A549 (cell line): ENCODE results near the gene PSD2. TPM values are rescaled to one million over a fixed set of nuclear protein-coding genes. Genes with fewer than 3 reads are reported as not detected.

ENCODE experiments used
- ATAC-seq, 2 experiments: fragments of 200-7000 bp in 1 of 2; fragments of >200 bp in 1 of 2; cut with Nextera tagmentation in 1 of 2; cut with Tn5 transposase in 1 of 2; 3 replicates each; pipeline versions ENCODE4 v1.8.0 to v1.9.1; 2018 to 2020; ENCODE audit warnings: mild to moderate bottlenecking in 1 of 2, moderate library complexity in 1 of 2
- CTCF ChIA-PET: fragments of 300-600 bp; sonication (Branson Sonifier 250); formaldehyde crosslinking; extraction: SDS; loops from one replicate; lab custom pipeline; 2021; ENCODE audit warnings: antibody characterized with exemption, inconsistent platforms; lab: Yijun Ruan, JAX
- POLR2A ChIA-PET: fragments of 350-600 bp; formaldehyde crosslinking; extraction: SDS; loops from one replicate; lab custom pipeline; 2021; ENCODE audit warnings: antibody characterized with exemption, inconsistent platforms; lab: Yijun Ruan, JAX
- DNase-seq, 2 experiments: peaks; one replicate each; pipeline versions ENCODE4 v3.0.0 to v3.0.0-alpha.2; 2011 to 2016; ENCODE audit warnings: low read depth in 1 of 2, low spot score in 1 of 2
- FAIRE-seq: peaks from 2 replicates; lab custom pipeline; 2011; peaks lifted over from hg19 to GRCh38; lab: Jason Lieb, UNC
- H3K27ac ChIP-seq, 2 experiments: fragments of >200 bp; sonication (Bioruptor Twin); formaldehyde crosslinking; 3 replicates each; pipeline ENCODE4 v1.5.1; 2016 to 2017
- H3K4me1 ChIP-seq: fragments of >200 bp; sonication (Bioruptor Twin); formaldehyde crosslinking; 3 replicates; pipeline ENCODE4 v1.6.1; 2016
- H3K4me2 ChIP-seq: fragments of >200 bp; sonication (Bioruptor Twin); formaldehyde crosslinking; 3 replicates; pipeline ENCODE4 v1.6.1; 2016
- H3K4me3 ChIP-seq: fragments of >200 bp; sonication (Bioruptor Twin); formaldehyde crosslinking; 3 replicates; pipeline ENCODE4 v1.5.1; 2016
- H3K9me3 ChIP-seq: fragments of >200 bp; sonication (Bioruptor Twin); formaldehyde crosslinking; 3 replicates; pipeline ENCODE4 v1.6.1; 2016
- ATOH8 ChIP-seq: fragments of 250-450 bp; sonication (Bioruptor Pico); IDR thresholded peaks from 2 replicates; pipeline ENCODE4 v1.5.0; 2020; ENCODE audit warnings: low read depth, mild to moderate bottlenecking, moderate library complexity
- CBX8 ChIP-seq: fragments of 200-600 bp; sonication (generic); IDR thresholded peaks from 2 replicates; pipeline ENCODE4 v1.6.1; 2016
- CEBPB ChIP-seq, 2 experiments: fragments of >200 bp in 1 of 2; sonication (Bioruptor Twin) in 1 of 2; formaldehyde crosslinking in 1 of 2; IDR thresholded peaks; 2 replicates each; pipeline ENCODE4 v1.6.1; 2012 to 2016
- CHD4 ChIP-seq: fragments of 200-600 bp; sonication (generic); IDR thresholded peaks from 2 replicates; pipeline ENCODE4 v1.6.1; 2016; ENCODE audit warnings: antibody characterized with exemption, mild to moderate bottlenecking, borderline replicate concordance
- EHF ChIP-seq: fragments of 250-450 bp; sonication (Bioruptor Pico); IDR thresholded peaks from 2 replicates; pipeline ENCODE4 v1.5.0; 2020; ENCODE audit warnings: mild to moderate bottlenecking
- EHMT2 ChIP-seq: fragments of 200-600 bp; sonication (generic); IDR thresholded peaks from 2 replicates; pipeline ENCODE4 v1.6.1; 2016; ENCODE audit warnings: antibody characterized with exemption, low read depth, mild to moderate bottlenecking, moderate library complexity
- HEYL ChIP-seq: fragments of 250-450 bp; sonication (Bioruptor Pico); IDR thresholded peaks from 2 replicates; pipeline ENCODE4 v1.8.0; 2021; ENCODE audit warnings: mild to moderate bottlenecking, moderate library complexity
- JUNB ChIP-seq: fragments of >200 bp; sonication (Bioruptor Twin); formaldehyde crosslinking; IDR thresholded peaks from 2 replicates; pipeline ENCODE4 v1.6.1; 2016
- KDM1A ChIP-seq: fragments of 200-600 bp; sonication (generic); IDR thresholded peaks from 2 replicates; pipeline ENCODE4 v1.6.1; 2016; ENCODE audit warnings: low read depth, mild to moderate bottlenecking
- KDM5A ChIP-seq: fragments of 200-600 bp; sonication (generic); IDR thresholded peaks from 2 replicates; pipeline ENCODE4 v1.6.1; 2016; ENCODE audit warnings: antibody characterized with exemption, mild to moderate bottlenecking
- NR3C1 ChIP-seq: fragments of >200 bp; sonication (Bioruptor Twin); formaldehyde crosslinking; IDR thresholded peaks from 3 replicates; pipeline ENCODE4 v1.6.1; 2017
- PBX3 ChIP-seq: IDR thresholded peaks from 2 replicates; pipeline ENCODE4 v1.6.1; 2012
- SREBF2 ChIP-seq: fragments of 450-650 bp; IDR thresholded peaks from 2 replicates; pipeline ENCODE4 v1.6.1; 2014; ENCODE audit warnings: mild to moderate bottlenecking, moderate library complexity
- TFCP2L1 ChIP-seq: fragments of 250-450 bp; sonication (Bioruptor Pico); IDR thresholded peaks from 2 replicates; pipeline ENCODE4 v1.5.0; 2021; ENCODE audit warnings: mild to moderate bottlenecking
- ZC3H11A ChIP-seq: fragments of 450-650 bp; IDR thresholded peaks from 2 replicates; pipeline ENCODE4 v1.6.1; 2014; ENCODE audit warnings: antibody characterized with exemption, mild to moderate bottlenecking
- WGBS: methylation state at CpG from one replicate; pipeline ENCODE4 v1.1.6; 2017; ENCODE audit errors: missing lambda C conversion rate; 5-methylcytosine and 5-hydroxymethylcytosine counted together
- polyA plus RNA-seq, 4 experiments: library from polyadenylated mRNA; depleted of rRNA in 3 of 4; stranded (reverse); fragments of >200 nt; fragmentation: RNase III in 1 of 4; extraction: RNeasy Plus Mini Kit Qiagen cat#74134 plus additional on column Dnase treatment in 1 of 4; gene quantifications; 2 replicates in 3 of 4; 3 replicates in 1 of 4; pipeline ENCODE4 v1.2.3, GENCODE V29; 2011 to 2017
- TF ChIP-seq, protein P1 (sequence below): fragments of 200-600 bp; sonication (generic); IDR thresholded peaks from 2 replicates; pipeline ENCODE4 v1.6.1; 2016; ENCODE audit warnings: antibody characterized with exemption, mild to moderate bottlenecking, moderate library complexity
- TF ChIP-seq, protein P2 (sequence below): fragments of >200 bp; sonication (Bioruptor Twin); formaldehyde crosslinking; IDR thresholded peaks from 3 replicates; pipeline ENCODE4 v1.6.1; 2016

PSD2 gene
- polyA plus RNA-seq, 2 of the 4 experiments (the other 2 are of a cell fraction) = 0.05 TPM; not detected in 1

GRCh38 chr5:139806726-139807646 is 11.4 kb downstream of the PSD2 start:
- Histone ChIP-seq H3K9me3 (no peaks in the 10 kb centered on the region), H3K4me3 (no peak overlapping the region), H3K4me1 (no peaks in the 10 kb centered on the region), H3K27ac (no peak overlapping the region), H3K4me2 (no peak overlapping the region)
- 0 out of 6 replicates have a peak, but pooled peaks of 1 of the 2 experiments have one; percentile 10 for ATAC-seq
- FAIRE-seq = no peak
- no peak for TF ChIP-seq HEYL (CRISPR knock-in tag)
- TF ChIP-seq JUNB = no peak
- TF ChIP-seq CBX8 = no peak
- 21% methylated on average over 6 of the region's 8 CpGs for WGBS
- DNase-seq = no peak
- ChIA-PET CTCF (interaction anchor here (0.8 to 2.8 kb wide), 7 partner anchors 15 to 161 kb away, joined by 3 to 12 read pairs (median 5); no protein-coding TSS in a partner anchor), POLR2A (no interaction called here)

DNA sequence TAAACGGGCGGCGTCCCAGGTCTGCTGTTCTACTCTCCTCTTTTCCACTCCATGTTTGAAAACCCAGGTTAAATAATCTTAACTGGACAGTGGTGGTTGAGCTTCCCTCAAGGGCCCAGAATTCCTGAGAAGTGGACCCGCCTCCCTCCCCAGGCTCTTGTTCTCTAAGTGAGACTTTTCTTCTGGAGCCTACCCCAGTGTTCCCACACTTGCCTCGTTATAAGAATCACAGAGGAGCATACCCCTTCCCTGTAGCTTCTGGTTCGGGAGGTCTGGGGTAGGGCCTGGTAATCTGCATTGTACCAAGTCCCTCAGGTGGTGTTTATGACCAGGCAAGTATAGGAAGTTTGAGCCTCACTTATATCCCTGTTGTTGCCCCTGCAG is 12.0 kb downstream of the PSD2 start:
- TF ChIP-seq TFCP2L1 (CRISPR knock-in tag) (no peak), PBX3 (no peak), CEBPB (IDR thresholded peaks at IDR 0.05) (no peak), CHD4 (no peak), NR3C1 (no peak), JUNB (no peak)
- H3K4me2 ChIP-seq = no peak overlapping the region
- H3K9me3 ChIP-seq = no peaks in the 10 kb centered on the region
- DNase-seq (no peak), ATAC-seq (no peak), FAIRE-seq (no peak)
- no peak overlapping the region for H3K27ac ChIP-seq
- H3K4me3 ChIP-seq = no peak overlapping the region
- no peaks in the 10 kb centered on the region for H3K4me1 ChIP-seq
- ChIA-PET CTCF (interaction anchor here (0.7 to 2.8 kb wide), 7 partner anchors 14 to 161 kb away, joined by 3 to 12 read pairs (median 5); no protein-coding TSS in a partner anchor), POLR2A (no interaction called here)
- 51% methylated on average over 6 of the region's 6 CpGs for WGBS

DNA sequence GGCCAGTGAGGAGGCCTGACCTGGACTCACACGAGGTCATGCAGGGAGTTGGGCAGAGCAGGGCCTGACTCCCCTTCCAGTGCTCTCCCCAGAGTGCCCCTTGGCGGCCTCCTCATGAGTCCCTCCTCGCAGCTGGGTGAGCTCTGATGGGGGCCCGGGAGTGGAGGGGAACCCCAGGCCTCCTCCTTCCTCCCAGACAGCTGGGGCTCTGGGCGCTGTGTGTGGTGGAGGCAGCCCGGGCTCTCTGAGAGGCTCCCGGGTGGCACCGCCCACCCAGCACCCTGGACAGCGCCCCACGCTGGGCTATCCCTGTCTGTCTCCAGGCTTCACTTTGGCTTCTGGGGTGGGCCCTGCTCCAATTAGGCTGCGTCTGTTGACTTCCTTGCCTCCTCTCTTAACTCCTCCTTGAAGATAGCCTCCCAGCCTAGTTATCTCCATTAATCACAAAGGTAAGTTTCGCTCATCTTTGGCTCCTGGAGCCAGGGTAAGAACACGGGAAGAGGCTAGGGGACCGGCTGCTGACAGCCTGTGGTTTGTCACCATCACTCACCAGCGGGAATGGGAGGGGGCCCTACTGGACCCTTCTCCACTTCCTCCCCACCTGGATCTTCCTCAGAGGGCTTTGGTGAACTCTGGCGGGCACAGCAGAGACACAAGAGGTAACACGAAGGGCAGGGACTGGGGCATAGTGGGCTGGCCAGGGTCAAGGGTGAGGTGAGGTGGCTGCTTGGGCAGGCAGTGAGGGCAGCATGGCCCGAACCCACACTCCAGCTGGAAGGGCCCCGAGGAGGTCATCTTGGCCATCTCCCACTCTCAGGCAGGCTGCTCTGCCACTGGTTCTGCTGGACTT is 13.1 kb downstream of the PSD2 start:
- H3K27ac ChIP-seq = no peak overlapping the region
- 31% methylated on average over 14 of the region's 19 CpGs for WGBS
- DNase-seq (no peak), ATAC-seq (peak; percentile 43 to 76; a peak in 5 of 6 replicates), FAIRE-seq (no peak)
- H3K9me3 ChIP-seq = no peaks in the 10 kb centered on the region
- no peaks in the 10 kb centered on the region for H3K4me1 ChIP-seq
- H3K4me2 ChIP-seq = no peak overlapping the region
- no peak overlapping the region for H3K4me3 ChIP-seq
- ChIA-PET CTCF (interaction anchor here (1.1 to 2.0 kb wide), 2 partner anchors 21 to 22 kb away, joined by 5 to 6 read pairs; no protein-coding TSS in a partner anchor), POLR2A (no interaction called here)
- TF ChIP-seq KDM5A = no peak
- TF ChIP-seq, protein P1, sequence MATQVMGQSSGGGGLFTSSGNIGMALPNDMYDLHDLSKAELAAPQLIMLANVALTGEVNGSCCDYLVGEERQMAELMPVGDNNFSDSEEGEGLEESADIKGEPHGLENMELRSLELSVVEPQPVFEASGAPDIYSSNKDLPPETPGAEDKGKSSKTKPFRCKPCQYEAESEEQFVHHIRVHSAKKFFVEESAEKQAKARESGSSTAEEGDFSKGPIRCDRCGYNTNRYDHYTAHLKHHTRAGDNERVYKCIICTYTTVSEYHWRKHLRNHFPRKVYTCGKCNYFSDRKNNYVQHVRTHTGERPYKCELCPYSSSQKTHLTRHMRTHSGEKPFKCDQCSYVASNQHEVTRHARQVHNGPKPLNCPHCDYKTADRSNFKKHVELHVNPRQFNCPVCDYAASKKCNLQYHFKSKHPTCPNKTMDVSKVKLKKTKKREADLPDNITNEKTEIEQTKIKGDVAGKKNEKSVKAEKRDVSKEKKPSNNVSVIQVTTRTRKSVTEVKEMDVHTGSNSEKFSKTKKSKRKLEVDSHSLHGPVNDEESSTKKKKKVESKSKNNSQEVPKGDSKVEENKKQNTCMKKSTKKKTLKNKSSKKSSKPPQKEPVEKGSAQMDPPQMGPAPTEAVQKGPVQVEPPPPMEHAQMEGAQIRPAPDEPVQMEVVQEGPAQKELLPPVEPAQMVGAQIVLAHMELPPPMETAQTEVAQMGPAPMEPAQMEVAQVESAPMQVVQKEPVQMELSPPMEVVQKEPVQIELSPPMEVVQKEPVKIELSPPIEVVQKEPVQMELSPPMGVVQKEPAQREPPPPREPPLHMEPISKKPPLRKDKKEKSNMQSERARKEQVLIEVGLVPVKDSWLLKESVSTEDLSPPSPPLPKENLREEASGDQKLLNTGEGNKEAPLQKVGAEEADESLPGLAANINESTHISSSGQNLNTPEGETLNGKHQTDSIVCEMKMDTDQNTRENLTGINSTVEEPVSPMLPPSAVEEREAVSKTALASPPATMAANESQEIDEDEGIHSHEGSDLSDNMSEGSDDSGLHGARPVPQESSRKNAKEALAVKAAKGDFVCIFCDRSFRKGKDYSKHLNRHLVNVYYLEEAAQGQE = peak; percentile 93
- TF ChIP-seq, protein P2, sequence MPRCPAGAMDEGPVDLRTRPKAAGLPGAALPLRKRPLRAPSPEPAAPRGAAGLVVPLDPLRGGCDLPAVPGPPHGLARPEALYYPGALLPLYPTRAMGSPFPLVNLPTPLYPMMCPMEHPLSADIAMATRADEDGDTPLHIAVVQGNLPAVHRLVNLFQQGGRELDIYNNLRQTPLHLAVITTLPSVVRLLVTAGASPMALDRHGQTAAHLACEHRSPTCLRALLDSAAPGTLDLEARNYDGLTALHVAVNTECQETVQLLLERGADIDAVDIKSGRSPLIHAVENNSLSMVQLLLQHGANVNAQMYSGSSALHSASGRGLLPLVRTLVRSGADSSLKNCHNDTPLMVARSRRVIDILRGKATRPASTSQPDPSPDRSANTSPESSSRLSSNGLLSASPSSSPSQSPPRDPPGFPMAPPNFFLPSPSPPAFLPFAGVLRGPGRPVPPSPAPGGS = no peak
- 0 out of 2 replicates have a peak, but pooled peaks have one; percentile 39 for TF ChIP-seq EHMT2
- TF ChIP-seq EHF (CRISPR knock-in tag) = no peak
- no peak for TF ChIP-seq SREBF2
- no peak for TF ChIP-seq KDM1A
- TF ChIP-seq PBX3 = no peak
- TF ChIP-seq ZC3H11A = no peak
- no peak for TF ChIP-seq CHD4
- no peak for TF ChIP-seq ATOH8
